ENCODE measurements around the gene MINDY4. TPM values are rescaled to one million over a fixed set of nuclear protein-coding genes. Genes with fewer than 3 reads are reported as not detected.
"Not testable (repeated sequence)": the region's sequence is repeated elsewhere in the genome, so short reads cannot be mapped to it uniquely, and the experiment has no call there.

Gene MINDY4
- total RNA-seq, 1 experiment from 2014 or later = 9.2 TPM

DNA sequence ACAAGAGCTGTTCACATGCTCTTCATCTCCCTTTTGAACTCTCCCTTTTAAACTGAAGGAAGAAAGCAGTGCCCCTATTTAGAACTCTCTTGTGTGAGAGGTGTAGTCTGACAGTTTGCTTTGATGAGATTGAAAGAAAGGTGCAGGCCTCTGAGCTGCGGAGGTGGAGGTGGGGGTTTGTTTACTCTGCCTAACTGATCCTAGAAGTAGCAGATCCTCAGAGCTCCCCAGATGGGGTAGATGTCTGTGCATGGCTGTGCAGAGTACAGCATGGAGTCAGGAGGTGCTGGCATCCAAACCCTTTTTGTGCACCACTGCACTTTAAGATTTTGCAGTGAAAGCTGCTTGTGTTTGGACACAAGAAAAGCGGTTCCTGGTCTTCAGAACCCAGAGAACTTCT, 58.3 kb downstream of the MINDY4 start:
- no TSS peak for BruUV-seq (replicated peaks)
- intact Hi-C loops (cut with micrococcal nuclease) = no loop called here
- no peaks in the 10 kb centered on the region for H3K4me1 Mint-ChIP-seq (ENCODE audit: insufficient read depth, unreplicated experiment)
- H3K36me3 Mint-ChIP-seq (ENCODE audit: insufficient read depth, unreplicated experiment) = peaks cover 27% of the 10 kb centered on the region
- ChIA-PET POLR2A (no interaction called here), CTCF (interaction anchor here (0.6 kb wide), 2 partner anchors 19 to 101 kb away, joined by 3 to 4 read pairs; no protein-coding TSS in a partner anchor)
- no peaks in the 10 kb centered on the region for H3K27me3 Mint-ChIP-seq (ENCODE audit: insufficient read depth, unreplicated experiment)
- TF ChIP-seq, protein P1, sequence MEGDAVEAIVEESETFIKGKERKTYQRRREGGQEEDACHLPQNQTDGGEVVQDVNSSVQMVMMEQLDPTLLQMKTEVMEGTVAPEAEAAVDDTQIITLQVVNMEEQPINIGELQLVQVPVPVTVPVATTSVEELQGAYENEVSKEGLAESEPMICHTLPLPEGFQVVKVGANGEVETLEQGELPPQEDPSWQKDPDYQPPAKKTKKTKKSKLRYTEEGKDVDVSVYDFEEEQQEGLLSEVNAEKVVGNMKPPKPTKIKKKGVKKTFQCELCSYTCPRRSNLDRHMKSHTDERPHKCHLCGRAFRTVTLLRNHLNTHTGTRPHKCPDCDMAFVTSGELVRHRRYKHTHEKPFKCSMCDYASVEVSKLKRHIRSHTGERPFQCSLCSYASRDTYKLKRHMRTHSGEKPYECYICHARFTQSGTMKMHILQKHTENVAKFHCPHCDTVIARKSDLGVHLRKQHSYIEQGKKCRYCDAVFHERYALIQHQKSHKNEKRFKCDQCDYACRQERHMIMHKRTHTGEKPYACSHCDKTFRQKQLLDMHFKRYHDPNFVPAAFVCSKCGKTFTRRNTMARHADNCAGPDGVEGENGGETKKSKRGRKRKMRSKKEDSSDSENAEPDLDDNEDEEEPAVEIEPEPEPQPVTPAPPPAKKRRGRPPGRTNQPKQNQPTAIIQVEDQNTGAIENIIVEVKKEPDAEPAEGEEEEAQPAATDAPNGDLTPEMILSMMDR (IDR thresholded peaks at IDR 0.05; ENCODE audit: unreplicated experiment) = no peak
- H3K9me3 Mint-ChIP-seq (ENCODE audit: unreplicated experiment) = peaks cover 18% of the 10 kb centered on the region
- DNase-seq (ENCODE audit: unreplicated experiment) = no peak
- no peak overlapping the region for H3K27ac Mint-ChIP-seq (ENCODE audit: low read depth, unreplicated experiment)
- H3K4me3 Mint-ChIP-seq (ENCODE audit: unreplicated experiment) = no peak overlapping the region

GRCh38 chr7:30831227-30831626, 60.0 kb downstream of the MINDY4 start:
- Mint-ChIP-seq H3K4me3 (ENCODE audit: unreplicated experiment) (no peak overlapping the region), H3K27me3 (ENCODE audit: insufficient read depth, unreplicated experiment) (no peaks in the 10 kb centered on the region), H3K9me3 (ENCODE audit: unreplicated experiment) (peaks cover 25% of the 10 kb centered on the region), H3K27ac (ENCODE audit: low read depth, unreplicated experiment) (no peak overlapping the region), H3K4me1 (ENCODE audit: insufficient read depth, unreplicated experiment) (no peaks in the 10 kb centered on the region), H3K36me3 (ENCODE audit: insufficient read depth, unreplicated experiment) (peaks cover 29% of the 10 kb centered on the region)
- ChIA-PET POLR2A (no interaction called here), CTCF (no interaction called here)
- TF ChIP-seq, protein P1 (IDR thresholded peaks at IDR 0.05; ENCODE audit: unreplicated experiment) = no peak
- BruUV-seq (replicated peaks) = no TSS peak
- no peak for DNase-seq (ENCODE audit: unreplicated experiment)
- intact Hi-C loops (cut with micrococcal nuclease) = no loop called here

GRCh38 chr7:30831936-30832335, 60.7 kb downstream of the MINDY4 start:
- DNase-seq (ENCODE audit: unreplicated experiment) = no peak
- Mint-ChIP-seq H3K27me3 (ENCODE audit: insufficient read depth, unreplicated experiment) (no peaks in the 10 kb centered on the region), H3K4me1 (ENCODE audit: insufficient read depth, unreplicated experiment) (no peaks in the 10 kb centered on the region), H3K27ac (ENCODE audit: low read depth, unreplicated experiment) (no peak overlapping the region), H3K36me3 (ENCODE audit: insufficient read depth, unreplicated experiment) (peaks cover 32% of the 10 kb centered on the region), H3K4me3 (ENCODE audit: unreplicated experiment) (no peak overlapping the region), H3K9me3 (ENCODE audit: unreplicated experiment) (peaks cover 25% of the 10 kb centered on the region)
- TF ChIP-seq, protein P1 (IDR thresholded peaks at IDR 0.05; ENCODE audit: unreplicated experiment) = no peak
- POLR2A ChIA-PET = no interaction called here
- BruUV-seq (replicated peaks) = no TSS peak
- intact Hi-C loops (cut with micrococcal nuclease) = no loop called here
- CTCF ChIA-PET = no interaction called here

GRCh38 chr7:30834017-30834674, 62.9 kb downstream of the MINDY4 start:
- intact Hi-C loops (cut with micrococcal nuclease); CTCF ChIA-PET; BruUV-seq (replicated peaks); H3K4me3 Mint-ChIP-seq (ENCODE audit: unreplicated experiment); H3K4me1 Mint-ChIP-seq (ENCODE audit: insufficient read depth, unreplicated experiment); H3K27ac Mint-ChIP-seq (ENCODE audit: low read depth, unreplicated experiment); H3K27me3 Mint-ChIP-seq (ENCODE audit: insufficient read depth, unreplicated experiment); DNase-seq (ENCODE audit: unreplicated experiment); POLR2A ChIA-PET: not testable (repeated sequence)
- Mint-ChIP-seq H3K36me3 (ENCODE audit: insufficient read depth, unreplicated experiment) (peaks cover 37% of the 10 kb centered on the region), H3K9me3 (ENCODE audit: unreplicated experiment) (peaks cover 25% of the 10 kb centered on the region)

Measured in MCF 10A (cell line).